Raji (cell line): ENCODE results near the gene XAB2.

ENCODE experiments used
- POLR2A ChIP-seq: IDR thresholded peaks from 2 replicates; pipeline ENCODE4 v1.6.1; 2011; ENCODE audit warnings: low read depth, low read length, control low read depth; ENCODE audit not compliant: insufficient read depth

Gene XAB2

DNA sequence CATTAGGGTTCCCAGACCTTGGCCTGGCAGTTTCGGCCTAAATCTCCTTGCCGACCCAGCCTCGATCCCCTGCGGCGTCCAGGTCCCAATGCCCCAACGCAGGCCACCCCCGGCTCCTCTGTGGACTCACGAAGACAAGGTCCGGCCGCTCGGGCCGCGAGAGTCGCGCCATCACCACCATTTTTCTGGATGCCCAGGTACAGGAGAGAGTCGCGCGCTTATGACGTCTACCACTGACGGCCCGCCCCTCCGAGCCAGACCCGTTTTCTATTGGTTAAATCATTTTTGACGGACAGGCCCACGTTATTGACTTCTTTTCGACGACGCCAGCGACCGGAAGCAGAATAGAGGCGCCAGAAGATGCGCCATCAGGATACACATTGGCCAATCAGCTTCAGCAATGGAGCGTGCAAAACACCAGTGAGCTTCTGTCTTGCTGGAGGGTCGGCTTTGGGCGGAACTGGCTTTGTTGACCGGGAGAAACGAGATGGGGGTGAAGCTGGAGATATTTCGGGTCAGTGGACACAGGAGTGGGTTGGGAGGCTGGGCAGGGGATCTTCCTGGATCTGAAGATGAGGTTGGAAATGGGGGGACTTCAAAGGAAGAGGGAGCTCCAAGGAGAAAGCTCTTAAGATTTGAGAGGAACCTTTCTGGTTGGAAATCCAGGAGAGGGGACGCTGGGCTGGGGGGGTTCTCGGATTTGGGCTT lies at the start of gene XAB2, which contains the start of gene PET100:
Gene XAB2 (minus strand): TSS at position 199 of the 708 bp plus-strand sequence. CDS start 18 bp downstream, at position 181.
Gene PET100 (plus strand): TSS at position 447 of the 708 bp plus-strand sequence. CDS start 41 bp downstream, at position 488.
- peak; percentile 67 for TF ChIP-seq POLR2A

DNA sequence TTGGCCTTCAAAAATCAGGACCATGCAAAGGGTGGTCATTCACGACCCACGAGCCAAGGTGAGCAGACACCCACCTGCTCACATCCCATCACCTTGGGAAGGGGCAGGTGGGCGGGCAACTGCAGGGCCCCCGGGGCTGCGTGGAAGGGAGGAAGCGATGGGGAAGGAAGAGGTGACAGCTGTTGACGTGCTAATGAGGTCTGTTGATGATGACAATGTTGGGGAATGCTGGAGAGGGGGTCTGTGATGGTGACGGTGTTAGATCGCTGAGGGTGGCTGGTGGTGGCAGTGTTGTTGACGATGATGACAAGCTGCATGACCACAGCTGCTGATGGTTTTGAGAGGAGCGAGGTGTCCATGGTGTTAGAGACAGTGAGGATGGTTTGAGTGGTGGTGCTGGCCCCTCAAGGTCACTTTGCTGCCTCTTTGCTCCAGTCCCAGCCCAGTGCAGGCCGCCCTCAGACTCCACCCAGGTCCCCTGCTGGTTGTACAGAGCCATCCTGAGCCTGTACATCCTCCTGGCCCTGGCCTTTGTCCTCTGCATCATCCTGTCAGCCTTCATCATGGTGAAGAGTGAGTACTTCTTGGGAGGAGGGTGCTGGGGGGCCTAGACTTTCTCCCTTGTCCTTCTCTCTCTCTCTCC lies 48.4 kb upstream of the XAB2 start:
- no peak for TF ChIP-seq POLR2A

DNA sequence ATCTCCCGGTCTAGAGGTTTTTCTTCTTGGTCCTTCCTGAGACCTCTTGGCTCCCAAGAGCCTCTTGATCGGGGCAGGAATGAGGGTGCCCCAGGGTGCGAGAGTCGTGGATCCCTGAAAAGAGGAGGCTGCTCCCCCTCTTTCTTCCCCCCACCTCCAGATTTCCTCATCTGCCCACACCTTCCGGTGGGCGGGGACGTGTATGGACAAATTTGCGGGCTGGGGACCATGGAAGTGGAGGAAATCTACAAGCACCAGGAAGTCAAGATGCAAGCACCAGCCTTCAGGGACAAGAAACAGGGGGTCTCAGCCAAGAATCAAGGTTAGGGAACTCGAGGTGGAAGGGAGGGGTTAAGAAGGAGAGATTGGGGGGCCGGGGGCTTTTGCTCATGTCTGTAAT lies 47.5 kb upstream of the XAB2 start, which contains the start of gene MCEMP1:
Gene MCEMP1 (plus strand): TSS at position 237 of the 400 bp plus-strand sequence. CDS start 31 bp downstream, at position 268.
- no peak for TF ChIP-seq POLR2A

DNA sequence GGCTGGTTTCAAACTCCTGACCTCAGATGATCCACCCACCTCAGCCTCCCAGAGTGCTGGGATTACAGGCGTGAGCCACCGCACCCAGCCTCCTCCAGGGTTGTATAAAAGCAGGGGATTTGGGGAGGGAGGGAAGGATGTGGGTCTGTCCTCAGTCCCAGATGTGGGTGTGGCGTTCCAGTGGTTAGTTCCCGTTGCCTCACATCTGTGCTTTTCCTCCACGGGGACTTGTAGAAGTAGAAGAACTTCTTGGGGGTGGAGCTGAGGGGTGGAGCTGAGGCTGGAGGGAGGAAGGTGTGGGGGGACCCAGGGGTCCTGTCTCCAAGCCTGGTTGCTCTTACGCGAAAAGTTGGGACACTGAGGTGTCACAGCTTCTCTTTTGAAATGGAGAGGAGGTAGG lies 47.0 kb upstream of the XAB2 start:
- no peak for TF ChIP-seq POLR2A

DNA sequence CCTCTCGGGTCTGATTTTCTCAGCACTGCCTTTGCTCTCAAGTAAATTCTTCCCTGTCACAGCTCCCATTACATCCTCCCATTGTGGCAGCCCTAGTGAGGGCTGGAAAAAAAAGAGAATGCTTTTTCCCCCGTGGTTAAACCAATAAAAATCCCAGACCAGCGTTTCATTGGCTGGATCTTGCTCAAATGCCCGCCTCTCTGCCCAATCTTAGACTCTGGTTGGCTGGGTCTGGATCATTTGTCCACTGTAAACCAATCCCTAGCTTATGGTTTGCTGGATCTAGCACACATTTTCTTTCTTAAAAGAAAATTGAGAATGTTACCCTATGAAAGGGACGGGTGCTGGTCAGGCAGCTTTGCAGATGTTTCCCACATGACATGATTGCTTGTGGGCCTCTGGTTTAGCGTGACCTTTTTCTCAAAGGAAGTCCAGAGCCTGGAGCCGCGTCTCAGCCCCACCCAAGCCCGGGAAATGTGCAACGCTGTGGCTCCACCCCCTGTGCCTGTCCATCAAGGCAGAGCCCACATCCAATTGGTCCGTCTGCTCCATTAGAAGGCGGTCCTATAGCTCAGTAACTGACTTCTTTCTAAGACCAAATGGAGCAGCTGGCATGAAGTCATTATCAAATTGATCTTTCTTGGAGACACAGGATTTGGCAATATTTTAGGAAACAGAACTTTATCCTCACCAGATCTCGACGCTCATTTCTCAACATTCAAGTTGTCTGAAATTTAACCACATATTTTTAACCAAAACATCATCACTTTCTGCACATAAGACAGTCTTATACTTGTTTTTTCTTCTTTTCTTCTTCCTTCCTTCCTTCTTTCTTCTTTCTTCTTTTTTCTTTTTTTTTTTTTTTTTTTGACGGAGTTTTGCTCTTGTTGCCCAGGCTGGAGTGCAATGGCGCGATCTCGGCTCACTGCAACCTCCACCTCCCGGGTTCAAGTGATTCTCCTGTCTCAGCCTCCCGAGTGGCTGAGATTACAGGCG lies 45.0 kb upstream of the XAB2 start:
- no peak for TF ChIP-seq POLR2A

DNA sequence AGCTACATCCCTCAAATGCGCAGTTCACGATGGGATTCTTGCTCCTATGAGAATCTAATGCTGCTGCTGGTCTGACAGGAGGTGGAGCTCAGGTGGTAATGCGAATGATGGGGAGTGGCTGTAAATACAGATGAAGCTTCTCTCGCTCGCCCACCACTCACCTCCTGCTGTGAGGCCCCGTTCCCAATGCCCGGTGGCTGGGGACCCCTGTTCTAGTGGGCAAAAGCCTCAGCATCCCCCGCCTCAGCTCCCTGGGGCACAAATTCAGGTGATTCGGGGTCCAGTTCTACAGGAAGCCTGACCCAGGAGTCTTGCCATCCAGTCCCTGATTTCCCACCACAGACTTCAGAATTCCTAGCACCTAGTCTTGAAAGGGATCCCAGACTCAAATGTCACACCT lies 43.2 kb upstream of the XAB2 start:
- TF ChIP-seq POLR2A: no peak

DNA sequence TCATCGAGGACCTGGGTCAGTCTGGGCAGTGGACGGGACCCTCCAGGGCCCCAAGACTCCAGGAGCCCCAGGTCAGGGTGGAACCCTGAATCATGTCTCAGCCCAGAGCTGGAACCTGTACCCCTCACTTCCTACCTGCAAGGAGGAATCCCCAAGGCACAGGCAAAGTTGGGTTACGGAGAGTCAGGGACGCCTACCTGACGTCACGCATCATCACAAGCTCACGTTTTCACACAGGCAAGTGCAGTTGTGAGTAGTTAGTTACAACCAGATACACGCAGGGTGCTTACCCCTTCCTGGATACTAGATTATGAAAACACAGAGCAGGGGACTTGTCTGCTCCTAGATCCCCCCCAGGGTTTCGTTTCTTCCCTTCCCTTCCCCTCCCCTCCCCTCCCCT lies 41.4 kb upstream of the XAB2 start:
- no peak for TF ChIP-seq POLR2A

DNA sequence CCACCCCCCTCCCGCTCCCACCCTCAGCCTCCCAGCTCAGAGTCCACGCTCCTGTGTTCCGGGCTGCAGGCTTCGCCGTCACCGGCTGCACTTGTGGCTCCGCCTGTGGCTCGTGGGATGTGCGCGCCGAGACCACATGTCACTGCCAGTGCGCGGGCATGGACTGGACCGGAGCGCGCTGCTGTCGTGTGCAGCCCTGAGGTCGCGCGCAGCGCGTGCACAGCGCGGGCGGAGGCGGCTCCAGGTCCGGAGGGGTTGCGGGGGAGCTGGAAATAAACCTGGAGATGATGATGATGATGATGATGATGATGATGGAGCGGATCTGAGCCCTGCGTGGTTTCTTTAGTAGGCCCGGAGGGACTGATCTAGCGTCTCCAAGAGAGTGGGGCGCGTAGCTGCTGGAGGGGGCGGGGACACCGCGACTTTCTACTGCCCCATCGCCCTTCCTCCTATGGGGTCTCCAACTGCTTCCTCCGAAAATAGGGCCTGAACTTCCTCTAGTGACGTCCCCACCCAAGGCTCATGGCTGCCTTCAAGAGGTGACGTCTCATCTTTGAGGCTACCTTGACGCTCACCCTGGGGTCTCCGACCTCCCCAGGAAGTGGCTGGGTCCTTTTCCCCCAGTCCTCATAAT lies 40.9 kb upstream of the XAB2 start:
- TF ChIP-seq POLR2A: no peak

DNA sequence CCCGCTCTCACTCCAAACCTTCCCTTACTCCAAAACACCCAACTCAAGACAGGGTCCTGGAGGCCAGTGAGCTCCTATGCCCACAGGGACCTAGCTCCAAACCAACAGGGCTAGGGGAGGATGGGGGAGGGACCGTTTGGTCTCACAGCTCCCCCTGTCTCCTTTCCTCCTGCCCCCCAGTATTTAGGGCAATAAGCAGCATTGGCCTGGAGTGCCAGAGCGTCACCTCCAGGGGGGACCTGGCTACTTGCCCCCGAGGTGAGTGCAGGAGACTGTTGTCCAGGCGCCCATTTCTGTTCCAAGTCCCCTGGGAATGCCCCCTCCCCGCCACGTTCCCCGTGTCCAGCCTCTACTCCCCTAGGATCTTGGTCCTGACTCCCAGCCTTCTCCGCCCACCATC lies 40.3 kb upstream of the XAB2 start:
- TF ChIP-seq POLR2A: no peak

DNA sequence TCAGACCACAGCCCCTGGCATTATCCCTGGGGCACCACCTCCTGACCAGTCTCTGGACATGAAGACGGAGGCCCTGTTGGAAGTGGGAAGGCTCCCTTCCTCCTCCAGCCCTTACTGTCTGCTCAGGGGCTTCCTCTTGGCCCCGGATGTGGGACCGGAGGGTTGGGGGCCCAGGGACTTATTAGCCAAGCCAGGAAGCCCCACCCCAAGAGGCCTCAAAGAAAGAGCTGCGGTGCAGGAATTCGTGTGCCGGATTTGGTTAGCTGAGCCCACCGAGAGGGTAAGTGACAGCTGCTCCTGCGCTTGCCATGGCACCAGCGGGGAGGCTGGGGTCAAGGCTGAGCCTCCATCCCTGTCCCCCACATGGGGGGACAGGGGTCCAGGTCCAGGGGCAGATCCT lies 39.5 kb upstream of the XAB2 start, which contains the start of gene RETN:
Gene RETN (plus strand): TSS at position 208 of the 400 bp plus-strand sequence. CDS start 278 bp downstream, outside the sequence.
- TF ChIP-seq POLR2A: no peak

DNA sequence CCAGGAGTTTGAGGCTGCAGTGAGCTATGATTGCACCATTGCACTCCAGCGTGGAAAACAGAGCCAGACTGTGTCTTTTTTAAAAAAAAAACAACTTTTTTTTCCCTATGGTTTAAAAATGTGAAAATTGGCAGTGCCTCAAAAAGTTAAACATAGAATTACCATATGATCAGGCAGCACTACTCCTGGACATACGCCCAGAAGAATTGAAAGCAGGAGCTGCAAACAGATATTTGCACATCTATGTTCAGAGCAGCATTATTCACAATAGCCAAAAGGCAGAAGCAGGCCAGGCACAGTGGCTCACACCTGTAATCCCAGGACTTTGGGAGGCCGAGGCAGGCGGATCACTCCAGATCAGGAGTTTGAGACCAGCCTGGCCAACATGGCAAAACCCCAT lies 35.7 kb upstream of the XAB2 start:
- no peak for TF ChIP-seq POLR2A

DNA sequence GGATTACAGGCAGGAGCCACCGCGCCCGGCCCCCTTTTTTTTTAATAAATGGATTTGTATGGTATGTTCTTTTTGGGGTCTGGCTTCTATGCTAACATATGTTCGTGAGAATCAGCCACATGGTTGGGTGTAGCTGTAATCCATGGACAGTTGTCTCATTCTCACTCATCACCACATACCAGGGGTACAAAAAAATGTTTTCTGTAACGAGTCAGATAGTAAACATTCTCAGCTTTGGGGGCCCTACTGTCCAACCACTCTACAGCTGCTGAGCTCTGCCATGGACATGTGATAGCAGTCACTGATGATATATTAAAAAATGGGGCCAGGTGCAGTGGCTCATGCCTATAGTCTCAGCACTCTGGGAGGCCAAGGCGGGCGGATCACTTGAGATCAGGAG lies 34.4 kb upstream of the XAB2 start:
- TF ChIP-seq POLR2A: no peak

DNA sequence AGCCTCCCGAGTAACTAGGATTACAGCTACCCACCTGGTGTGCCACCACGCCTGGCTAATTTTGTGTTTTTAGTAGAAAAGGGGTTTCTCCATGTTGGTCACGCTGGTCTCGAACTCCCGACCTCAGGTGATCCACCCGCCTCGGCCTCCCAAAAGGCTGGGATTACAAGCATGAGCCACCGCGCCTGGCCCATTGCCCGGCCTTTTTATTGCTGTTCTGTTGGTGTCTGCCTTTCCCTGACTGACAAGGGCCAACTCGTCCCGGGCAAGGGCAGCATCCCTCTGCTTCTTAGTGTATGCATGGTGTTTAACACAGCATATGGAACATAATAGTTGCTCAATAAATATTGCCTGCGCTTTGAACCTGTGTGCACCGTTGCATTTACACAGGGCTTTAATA lies 33.3 kb upstream of the XAB2 start:
- TF ChIP-seq POLR2A: no peak

DNA sequence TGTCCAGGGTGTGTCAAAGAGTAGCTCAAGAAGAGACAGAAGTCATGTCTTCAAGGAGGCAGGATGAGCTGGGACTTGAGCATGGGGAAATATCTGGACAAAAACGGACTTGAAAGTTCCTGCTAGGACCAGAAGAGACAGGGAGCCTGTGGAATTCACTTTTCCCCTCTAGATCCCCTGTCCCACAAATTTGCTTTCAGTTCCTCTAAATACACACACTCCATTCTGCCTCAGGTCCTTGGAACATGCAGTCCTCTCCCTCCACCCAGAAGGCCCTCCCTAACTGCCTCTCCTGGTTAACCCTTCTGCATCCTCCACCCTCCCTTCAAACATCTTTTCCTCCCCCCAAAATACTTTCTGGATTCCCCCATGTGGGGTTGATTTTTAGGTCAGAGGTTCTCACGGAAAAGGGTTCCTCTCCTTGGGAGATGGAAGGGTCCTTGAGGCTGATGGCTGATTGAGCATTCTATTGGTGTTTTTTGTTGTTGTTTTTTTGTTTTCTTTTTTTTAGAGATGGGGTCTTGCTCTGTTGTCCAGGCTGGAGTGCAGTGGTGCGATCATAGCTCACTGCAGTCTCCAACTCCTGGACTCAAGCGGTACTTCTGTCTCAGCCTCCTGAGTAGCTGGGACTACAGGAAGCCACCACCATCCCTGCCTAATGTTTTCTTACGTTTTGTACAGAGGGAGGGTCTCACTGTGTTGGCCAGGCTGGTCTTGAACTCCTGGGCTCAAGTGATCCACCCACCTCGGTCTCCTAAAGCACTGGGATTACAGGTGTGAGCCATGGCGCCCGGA lies 32.6 kb upstream of the XAB2 start:
- TF ChIP-seq POLR2A: no peak
